NCI-H146 (cell line): ENCODE data around the gene CD200.

Source experiments
- DNase-seq: peaks from one replicate; lab custom pipeline; 2025; lab: John Stamatoyannopoulos, UW

CD200 gene

DNA sequence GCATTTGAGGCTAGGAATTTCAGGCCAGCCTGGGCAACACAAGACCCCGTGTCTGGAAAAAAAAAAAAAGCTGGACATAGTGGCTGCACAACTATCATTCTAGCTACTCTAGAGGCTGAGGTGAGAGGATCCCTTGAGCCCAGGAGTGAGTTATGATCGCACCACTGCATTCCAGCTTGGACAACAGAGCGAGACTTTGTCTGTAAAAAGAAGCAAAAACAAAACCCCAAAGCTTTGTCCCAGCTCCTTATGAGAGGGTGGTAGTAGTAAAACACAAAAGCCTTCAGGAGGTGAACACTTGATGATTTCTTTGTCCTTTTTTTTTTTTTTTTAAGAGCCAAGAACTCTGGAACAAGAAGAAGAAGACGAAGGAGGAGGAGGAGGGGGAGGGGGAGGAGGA is 1.1 kb upstream of the CD200 start:
- DNase-seq, result no peak

DNA sequence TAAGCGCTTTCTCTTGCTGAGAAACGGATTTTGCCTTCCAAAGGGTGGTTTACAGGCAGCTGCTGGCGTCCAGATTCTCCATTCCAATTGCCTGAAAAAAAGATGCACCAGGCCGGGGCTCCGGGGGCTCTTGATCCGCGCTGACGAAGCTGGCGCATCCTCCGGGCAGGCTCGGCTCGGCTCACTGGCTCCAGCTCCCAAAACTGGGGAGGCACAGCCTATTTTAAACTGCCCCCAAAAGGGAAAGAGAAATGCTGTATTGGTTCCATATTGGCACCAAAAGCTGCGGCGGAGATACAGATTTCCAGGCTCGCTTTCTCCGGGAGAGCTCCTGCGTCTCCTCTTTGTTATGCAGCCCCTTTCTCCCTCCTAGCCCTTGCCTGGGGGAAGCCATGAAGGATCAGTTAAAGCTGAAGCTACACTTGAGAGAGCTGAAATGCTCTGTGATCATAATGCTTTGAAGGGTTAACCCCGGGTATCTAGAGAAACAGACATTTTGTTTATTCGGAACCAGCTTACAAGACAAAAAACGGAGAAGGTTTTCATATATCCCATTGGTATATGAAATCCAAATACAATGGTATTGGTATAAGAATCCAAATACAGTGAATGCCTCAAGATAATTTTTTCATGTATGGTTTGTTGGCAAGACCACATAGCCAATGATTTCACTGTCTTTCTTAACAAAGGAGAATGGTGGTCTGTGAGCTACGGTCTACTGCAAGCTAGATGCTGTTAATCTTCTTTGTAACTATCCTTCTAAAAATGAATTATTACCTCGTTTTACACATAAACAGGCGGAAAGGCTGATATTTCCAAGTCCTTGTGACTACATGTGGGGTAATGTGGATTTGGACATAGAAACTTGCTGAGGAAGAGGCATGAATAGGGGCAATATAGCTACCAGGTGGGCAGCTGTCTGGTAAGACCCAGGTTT is 693 bp downstream of the CD200 start:
- DNase-seq, result peak; percentile 63

DNA sequence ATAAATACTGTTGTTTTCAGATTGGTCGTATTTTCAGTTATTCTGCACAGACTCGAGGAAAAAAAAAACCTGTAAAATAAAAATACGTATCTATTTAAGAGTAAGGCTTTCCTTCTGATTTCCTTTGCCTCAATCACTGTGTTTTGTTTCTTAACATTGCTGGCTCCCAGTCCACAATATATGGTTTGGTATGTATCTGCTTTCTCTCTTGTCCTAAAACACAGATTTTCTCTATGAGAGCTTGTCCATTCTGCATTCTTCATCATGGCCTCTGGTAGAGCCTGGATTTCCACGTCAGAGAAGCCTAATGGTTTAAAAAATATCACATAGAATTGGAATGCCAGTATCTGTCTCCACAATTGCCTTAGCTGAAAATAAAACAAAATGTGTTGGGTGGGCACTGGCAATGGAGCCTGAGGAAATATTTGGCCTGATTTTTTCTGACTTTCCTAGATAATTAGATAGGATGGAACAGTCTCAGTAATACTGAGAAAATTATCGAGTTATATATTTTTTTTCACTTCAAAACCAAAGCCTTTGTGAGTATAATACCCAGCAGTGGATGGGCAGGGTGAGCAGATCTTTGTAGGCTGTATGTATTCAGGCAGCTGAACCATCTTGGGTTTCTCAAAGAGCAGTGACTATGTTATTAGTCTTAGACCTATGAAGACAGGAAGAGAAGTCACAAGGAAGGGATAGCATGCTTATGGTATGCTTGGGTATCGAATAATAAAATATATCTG is 1.9 kb downstream of the CD200 start:
- no peak for DNase-seq

DNA sequence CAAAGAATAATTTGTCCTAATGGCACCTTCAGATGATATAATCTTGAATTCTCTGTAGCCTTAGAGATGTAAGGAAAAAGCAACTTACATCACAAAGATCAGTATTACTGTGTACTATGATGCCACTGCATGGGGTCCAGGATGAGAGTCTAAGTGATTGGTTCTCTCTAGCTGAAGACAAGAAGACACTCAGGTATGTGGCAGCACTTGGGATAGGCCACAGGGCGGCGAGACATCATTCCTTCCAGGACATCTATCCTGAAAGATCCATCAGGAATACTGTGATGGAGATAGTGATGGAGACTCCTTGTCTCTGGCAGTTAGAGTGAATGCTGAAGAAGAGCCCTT is 2.5 kb downstream of the CD200 start:
- no peak for DNase-seq

DNA sequence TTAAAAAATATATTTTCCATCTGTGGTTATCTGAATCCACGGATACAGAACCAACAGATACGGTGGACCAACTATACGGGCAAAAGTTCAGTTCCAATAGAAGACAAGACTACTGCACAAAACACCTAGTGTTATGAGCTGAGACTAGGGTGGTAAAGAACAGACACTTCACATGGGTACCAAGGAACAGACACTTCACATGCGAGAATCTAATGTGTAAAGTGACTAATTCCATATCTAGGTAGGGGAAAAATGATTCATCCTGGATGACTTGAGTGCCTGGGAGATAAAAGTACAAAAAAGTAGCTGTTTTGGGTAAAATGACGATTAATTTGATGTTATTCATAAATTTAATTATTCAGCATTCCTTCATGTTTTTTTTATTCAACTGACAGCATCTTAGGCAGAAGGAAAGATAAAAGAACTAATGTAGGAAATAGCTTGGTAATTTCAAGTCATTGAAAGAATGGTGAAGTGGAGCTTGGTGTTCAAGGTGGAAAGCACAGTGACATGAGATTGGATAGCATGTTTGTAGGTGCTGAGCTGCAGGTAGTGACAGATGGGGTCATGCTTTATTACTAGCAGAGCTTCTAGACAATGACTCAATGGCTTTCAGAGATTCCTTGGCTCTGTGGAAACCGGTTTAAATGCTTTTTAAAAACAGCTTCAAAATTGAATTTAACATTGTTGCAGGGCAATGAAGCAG is 5.2 kb downstream of the CD200 start:
- DNase-seq, result no peak

DNA sequence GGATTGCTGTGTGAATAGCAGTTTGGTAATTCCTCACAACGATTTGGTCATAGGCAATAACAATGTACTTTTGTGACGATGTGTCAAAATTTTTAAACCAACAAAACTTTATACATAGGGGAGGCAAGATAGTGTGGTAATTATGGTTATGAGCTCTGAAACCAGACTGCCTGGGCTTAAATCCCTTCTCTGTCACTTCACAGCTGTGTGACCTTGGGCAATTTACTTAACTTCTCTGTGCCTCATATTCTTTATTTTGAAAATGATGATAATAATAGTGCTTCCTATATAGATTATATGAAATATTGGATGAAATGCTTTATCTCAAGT is 5.7 kb downstream of the CD200 start:
- no peak for DNase-seq

DNA sequence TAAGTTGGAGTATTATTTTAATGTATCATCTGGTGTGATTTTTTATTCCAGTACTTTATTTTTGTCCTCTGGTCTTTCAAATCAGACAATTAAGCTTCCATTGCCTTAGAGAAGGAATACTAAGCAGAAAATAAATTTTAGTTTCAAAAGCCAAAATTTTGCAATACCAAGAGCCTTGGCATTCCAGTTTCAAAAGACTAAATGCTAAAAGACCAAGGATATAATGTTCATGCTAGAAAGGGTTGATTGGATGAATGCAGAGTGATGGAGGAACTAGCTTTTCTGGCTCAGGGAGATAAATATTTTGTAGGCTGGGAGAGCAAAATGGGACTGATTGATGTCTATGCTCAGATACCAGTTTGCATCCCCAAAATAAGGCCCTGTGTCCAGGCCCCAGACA is 6.2 kb downstream of the CD200 start:
- DNase-seq, result no peak

DNA sequence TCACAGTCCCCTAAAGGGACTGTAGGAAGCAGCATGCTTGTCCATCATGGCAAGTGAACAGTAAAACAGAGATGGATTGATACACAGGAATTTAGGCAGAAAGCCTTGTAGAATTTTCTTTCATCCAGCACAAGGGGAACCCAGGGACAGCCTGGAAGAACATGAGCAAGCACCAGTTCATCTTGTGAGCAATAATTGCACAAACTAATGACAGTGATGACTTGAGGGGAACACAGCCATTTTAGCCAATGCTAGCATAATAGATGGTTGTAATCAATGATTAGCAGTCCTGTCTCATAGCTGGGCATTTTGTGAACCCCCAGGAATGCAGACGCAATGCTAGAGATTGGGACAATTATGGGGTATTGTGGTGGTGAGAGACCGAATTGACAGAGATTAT is 6.7 kb downstream of the CD200 start:
- no peak for DNase-seq

DNA sequence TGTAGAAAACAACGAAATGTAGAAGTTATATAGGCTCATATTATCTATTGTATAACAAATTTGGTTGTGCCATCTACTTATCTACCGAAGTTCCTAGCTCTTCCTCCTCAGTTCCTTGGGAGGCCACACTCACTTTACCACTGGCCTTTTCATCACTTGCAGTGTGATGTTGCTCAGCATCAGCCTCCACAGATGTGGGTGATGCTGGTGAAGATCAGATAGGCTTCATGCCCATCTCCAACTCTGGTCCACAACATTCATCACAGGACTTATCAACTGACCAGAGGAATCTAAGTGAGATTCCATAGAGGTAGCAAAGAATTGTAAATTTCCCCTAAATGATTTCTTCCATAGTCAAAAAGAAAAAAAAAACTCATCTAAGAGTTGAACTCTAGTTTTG is 8.4 kb downstream of the CD200 start:
- DNase-seq, result no peak

DNA sequence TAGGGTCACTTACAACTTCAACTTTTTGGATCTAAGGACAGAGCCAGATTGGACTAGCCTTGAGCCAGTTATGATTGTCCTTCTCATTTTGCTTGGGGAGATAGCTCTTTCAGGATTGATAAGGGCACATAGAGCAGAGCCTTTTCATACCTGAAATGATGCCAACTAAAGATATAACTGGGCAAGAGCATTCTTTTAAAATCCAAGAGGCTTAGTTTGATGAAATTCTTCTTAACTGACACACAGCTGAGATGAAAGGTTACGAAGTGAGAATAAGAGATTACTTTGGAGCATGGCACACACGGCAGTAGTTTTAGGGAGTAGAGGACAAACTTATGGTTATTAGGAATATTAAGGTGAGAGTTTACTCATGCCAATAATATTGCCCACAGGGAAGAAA is 12.7 kb downstream of the CD200 start:
- no peak for DNase-seq

DNA sequence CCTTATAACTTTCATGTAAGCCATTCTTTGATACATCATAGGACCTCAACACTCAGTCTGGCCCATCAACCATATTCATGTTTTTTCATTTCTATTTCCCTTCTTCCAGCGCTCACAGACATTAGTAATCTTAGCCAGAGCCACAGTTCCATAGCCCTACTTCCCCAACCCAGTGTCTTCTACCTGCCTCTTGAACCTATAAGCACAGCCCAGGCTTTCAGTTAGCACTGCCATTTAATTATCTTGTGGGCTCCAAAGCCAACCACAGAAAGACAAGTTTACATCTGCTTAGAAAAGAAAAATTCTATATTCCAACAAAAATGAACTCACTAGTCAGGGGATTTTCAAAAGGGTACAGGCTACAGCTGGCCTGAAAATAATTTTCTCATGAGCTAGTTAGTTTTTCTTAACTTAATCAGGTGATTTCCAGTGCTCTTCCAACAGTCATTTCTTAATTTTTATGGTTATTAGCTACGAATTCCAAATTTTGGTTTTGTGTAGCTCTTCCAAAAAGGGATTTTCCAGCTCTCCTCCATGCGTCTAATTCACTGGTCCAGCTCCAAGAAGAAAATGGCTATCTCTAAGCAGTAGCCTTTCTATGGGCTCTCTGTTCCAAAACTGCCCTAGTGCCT is 13.7 kb downstream of the CD200 start:
- no peak for DNase-seq

DNA sequence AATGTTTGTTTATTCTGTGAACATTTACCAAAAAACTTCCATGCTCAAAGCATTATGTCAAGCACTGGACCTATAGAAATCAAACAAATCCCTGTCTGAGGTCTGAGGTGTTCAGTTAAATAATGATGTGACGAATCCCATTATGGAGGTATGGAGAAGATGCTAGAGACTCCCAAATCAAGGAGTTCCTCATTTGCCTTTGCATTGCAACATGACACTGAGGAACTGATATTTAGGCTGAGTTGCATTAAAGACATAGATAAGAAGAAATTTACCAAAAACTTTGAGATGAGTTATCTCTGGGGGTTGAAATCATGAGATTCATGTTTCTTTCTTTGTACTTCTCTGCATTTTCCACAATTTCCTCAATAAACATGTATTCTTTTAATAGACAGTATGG is 16.0 kb downstream of the CD200 start:
- no peak for DNase-seq

DNA sequence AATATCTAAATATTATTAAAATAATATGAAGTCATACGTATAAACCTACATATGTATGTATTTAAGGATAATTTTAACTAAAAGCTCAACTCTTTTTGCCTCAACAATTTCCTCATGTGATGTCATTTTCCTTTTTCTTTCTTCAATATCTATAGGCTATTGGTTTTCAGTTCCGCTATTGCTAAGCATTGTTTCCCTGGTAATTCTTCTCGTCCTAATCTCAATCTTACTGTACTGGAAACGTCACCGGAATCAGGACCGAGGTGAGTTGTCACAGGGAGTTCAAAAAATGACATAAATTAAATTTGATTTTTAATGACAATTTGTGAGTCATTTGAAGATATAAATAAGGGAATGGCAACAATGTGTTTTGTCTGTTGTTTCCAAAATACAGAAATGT is 16.6 kb downstream of the CD200 start:
- DNase-seq, result no peak

DNA sequence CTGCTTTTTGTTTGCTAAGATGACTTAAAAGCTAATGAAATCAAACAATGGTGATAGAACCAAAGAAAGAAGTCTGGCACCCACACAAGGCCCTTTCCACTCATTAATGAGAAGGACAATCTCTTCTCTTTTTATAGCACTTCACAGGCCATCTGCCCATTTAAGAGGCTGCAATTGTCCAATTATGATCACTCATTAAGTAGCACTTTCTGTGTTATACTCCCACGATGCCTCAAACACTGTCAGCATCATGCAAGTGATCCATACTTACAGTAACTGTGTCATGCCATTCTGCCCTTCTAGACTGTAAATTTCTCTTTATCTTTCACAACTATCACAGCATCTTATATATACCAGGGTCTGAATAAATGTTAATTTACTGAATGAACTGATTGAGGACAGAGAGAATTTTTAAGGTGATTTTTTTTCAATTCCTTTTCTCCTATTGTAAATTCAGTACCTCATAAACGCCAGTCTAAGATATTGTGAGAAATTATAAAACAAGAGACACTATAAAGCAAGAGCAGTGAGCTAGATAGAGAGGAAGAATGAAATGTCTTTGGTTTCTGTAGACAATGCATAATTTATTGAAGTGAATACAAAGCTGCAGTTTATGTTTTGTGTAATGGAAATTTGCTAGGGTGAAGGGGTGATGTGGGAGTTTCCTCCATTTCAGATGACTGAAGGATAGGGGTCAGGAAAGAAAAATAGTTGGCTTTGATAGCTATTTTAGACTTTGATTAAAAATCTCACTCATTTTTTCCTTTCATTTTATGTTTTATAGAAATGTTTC is 17.3 kb downstream of the CD200 start:
- DNase-seq, result peak; percentile 6

DNA sequence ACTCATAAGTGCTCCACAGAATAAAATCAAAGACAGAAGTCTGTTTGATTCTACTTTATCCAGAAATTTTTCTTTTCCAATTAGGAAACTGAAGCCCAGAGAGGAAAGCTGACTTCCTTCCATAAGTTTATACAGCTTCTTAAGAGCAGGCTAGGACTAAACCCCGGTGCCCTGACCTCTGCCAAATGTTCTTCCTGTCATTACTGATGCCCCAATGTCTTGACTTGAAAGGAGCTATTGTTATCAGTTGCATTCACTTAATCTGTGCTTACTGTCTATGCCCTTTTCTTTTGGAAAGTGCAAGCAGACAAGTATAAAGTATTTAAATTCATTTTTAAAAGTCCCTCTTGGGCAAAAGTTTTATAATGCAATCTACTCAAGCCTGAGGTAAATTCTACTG is 18.1 kb downstream of the CD200 start:
- DNase-seq, result no peak

DNA sequence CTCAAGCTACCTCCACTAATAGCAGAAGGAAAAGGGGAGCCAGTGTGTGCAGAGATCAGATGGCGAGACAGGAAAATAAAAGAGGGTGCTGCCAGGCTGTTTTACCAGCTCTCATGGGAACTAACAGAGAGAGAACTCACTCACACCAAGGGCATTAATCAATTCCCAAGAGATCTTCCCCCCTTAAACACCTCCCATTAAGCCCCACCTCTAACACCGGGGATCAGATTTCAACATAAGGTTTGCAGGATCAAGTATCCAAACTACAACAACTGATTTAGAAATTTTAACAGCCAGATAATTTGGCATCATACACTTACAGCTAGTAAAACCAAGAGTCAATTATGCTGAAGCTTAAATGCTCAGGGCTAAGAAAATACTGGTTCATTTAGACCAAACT is 18.9 kb downstream of the CD200 start:
- no peak for DNase-seq

DNA sequence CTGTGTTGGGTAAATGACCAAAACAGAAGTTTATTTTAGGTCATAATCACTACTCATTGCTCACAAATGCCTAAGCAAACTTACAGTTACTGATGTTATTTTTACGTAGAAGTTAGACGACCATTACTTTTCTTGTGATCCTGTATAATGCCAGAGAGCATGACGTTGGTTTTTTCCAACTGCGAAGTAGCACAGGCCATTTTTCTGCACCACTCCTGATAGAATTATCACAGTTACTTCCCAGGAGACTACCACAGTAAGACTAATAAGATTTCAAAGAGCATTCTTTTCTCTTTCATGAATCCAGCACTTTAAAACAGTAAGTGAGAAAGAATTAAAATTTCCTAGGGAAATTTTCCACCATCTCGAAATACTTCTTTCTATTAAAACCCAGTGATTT is 19.8 kb downstream of the CD200 start:
- DNase-seq, result no peak

DNA sequence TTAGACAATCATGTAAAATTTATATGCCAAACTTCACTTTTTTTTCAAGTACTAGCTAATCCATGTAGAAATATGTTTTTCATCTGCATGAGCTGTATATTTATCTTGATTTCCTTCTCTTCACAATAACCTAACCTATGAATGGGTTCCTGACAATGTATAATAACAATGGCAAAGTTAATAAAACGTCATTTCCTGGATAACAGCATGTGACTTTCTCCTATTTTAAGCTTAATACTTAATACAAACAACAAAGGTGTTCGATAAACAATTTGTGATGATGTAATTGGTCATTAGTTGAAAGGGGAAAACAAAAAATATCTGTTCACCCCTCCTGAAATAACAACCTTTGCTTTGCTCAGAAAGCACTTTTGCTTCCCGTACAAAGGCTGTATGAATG is 20.4 kb downstream of the CD200 start:
- no peak for DNase-seq

DNA sequence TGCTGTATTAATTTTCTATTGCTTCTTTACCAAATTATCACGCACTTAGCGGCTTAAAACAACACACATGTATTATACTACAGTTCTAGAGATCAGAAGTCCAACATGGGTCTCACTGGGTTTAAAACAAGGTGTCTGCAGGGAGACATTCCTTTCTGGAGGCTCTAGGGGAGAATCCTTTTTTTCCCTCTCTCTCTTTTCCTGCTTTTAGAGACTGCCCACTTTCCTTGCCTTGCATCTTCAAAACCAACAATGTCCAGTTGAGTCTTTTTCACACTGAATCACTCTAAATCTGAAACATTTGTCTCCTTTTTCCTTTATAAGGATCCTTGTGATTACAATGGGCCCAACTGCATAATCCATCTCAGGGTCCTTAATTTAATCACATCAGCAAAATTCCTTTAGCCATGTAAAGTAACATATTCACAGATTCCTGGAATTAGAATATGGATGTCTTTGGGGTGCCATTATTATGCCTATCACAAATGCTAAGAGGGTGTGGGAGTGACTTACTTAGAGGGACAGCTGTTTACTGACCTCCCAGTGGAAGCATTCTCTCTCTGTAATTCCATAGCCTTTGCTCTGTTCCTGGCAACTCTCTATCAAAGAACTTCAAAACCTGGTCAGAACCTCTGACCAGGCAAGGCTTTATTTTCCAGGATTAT is 21.8 kb downstream of the CD200 start:
- DNase-seq, result no peak

DNA sequence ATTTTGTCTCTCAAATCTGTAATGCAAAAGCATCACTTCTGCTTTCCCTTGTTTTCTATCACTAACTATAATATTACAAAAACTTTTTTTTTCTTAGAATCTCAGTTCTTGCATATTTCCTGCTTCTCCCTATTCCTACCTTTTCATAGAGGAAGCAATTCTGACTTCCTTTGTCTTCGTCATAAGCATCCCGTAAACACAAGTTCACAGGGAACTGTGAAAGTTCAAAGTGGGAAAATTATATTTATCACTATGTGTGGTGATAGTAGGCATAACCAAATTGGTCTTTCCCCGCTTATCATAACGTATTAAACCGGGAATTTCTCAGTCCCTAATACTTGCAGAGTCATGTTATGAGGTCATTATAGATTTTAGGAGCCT is 22.3 kb downstream of the CD200 start:
- no peak for DNase-seq
